Trophoblast cell (in vitro differentiated cells and primary cell): ENCODE measurements around the gene LIPC.
A peak's percentile ranks its signal among the peaks of the same experiment; 100 is the strongest.

Experiments
- DNase-seq, 2 donors: peaks; one replicate each; pipeline ENCODE4 v3.0.0-alpha.2; 2016
- H2AFZ ChIP-seq: 2 replicates; pipeline ENCODE4 v1.6.1; 2013; ENCODE audit warnings: low read length, moderate library complexity, mild to moderate bottlenecking; ENCODE audit not compliant: insufficient read depth, poor library complexity
- H2AK5ac ChIP-seq: 2 replicates; pipeline ENCODE4 v1.6.1; 2013; ENCODE audit warnings: mild to moderate bottlenecking, low read length
- H2BK120ac ChIP-seq: 2 replicates; pipeline ENCODE4 v1.6.1; 2013; ENCODE audit warnings: low read length, mild to moderate bottlenecking, moderate library complexity; ENCODE audit not compliant: insufficient read depth, poor library complexity
- H2BK12ac ChIP-seq: 2 replicates; pipeline ENCODE4 v1.6.1; 2013; ENCODE audit warnings: mild to moderate bottlenecking, low read length, moderate library complexity
- H2BK5ac ChIP-seq: 2 replicates; pipeline ENCODE4 v1.6.1; 2013; ENCODE audit warnings: low read length, low read depth, moderate library complexity, mild to moderate bottlenecking; ENCODE audit not compliant: poor library complexity
- H3K14ac ChIP-seq: 2 replicates; pipeline ENCODE4 v1.6.1; 2013; ENCODE audit warnings: mild to moderate bottlenecking, low read length
- H3K18ac ChIP-seq: 2 replicates; pipeline ENCODE4 v1.6.1; 2013; ENCODE audit warnings: mild to moderate bottlenecking, low read length
- H3K23ac ChIP-seq: 2 replicates; pipeline ENCODE4 v1.6.1; 2013; ENCODE audit warnings: low read length
- H3K27ac ChIP-seq: 2 replicates; pipeline ENCODE4 v1.5.1; 2013; ENCODE audit warnings: low read depth, mild to moderate bottlenecking, inconsistent platforms, low read length, moderate library complexity
- H3K27me3 ChIP-seq: 2 replicates; pipeline ENCODE4 v1.6.1; 2013; ENCODE audit warnings: inconsistent platforms, mild to moderate bottlenecking, low read length, moderate library complexity; ENCODE audit not compliant: insufficient read depth
- H3K36me3 ChIP-seq, 2 experiments: 1 replicate in 1 of 2; 2 replicates in 1 of 2; pipeline ENCODE4 v1.6.1; 2013; ENCODE audit warnings: low read length in 2 of 2, mild to moderate bottlenecking in 2 of 2, moderate library complexity in 1 of 2; ENCODE audit not compliant: insufficient read depth in 2 of 2, control insufficient read depth in 1 of 2
- H3K4ac ChIP-seq: 2 replicates; pipeline ENCODE4 v1.6.1; 2013; ENCODE audit warnings: low read depth, mild to moderate bottlenecking, low read length, moderate library complexity
- H3K4me1 ChIP-seq, 2 experiments: 1 replicate in 1 of 2; 2 replicates in 1 of 2; pipeline ENCODE4 v1.6.1; 2013; ENCODE audit warnings: low read length in 2 of 2, mild to moderate bottlenecking in 2 of 2, moderate library complexity in 1 of 2; ENCODE audit not compliant: insufficient read depth in 2 of 2, control insufficient read depth in 1 of 2
- H3K4me2 ChIP-seq: 2 replicates; pipeline ENCODE4 v1.6.1; 2013; ENCODE audit warnings: inconsistent platforms, mild to moderate bottlenecking, low read length, moderate library complexity
- H3K4me3 ChIP-seq: 2 replicates; pipeline ENCODE4 v1.5.1; 2013; ENCODE audit warnings: mild to moderate bottlenecking, low read depth, low read length, inconsistent platforms
- H3K79me1 ChIP-seq: one replicate; pipeline ENCODE4 v1.6.1; 2013; ENCODE audit warnings: low read length
- H3K79me2 ChIP-seq: 2 replicates; pipeline ENCODE4 v1.6.1; 2013; ENCODE audit warnings: low read length, mild to moderate bottlenecking; ENCODE audit not compliant: control insufficient read depth, insufficient read depth, poor library complexity
- H3K9ac ChIP-seq: 2 replicates; pipeline ENCODE4 v1.6.1; 2013; ENCODE audit warnings: mild to moderate bottlenecking, low read length
- H3K9me3 ChIP-seq: 2 replicates; pipeline ENCODE4 v1.6.1; 2013; ENCODE audit warnings: low read depth, mild to moderate bottlenecking, control low read depth, inconsistent platforms, low read length; ENCODE audit not compliant: insufficient read depth
- H4K12ac ChIP-seq: 2 replicates; pipeline ENCODE4 v1.6.1; 2013; ENCODE audit warnings: low read depth, mild to moderate bottlenecking, low read length, moderate library complexity
- H4K8ac ChIP-seq: 2 replicates; pipeline ENCODE4 v1.6.1; 2013; ENCODE audit warnings: low read depth, mild to moderate bottlenecking, low read length, moderate library complexity
- H4K91ac ChIP-seq: one replicate; pipeline ENCODE4 v1.6.1; 2013; ENCODE audit warnings: low read depth, mild to moderate bottlenecking, low read length, moderate library complexity
- WGBS: extraction: QIAGEN DNeasy Blood & Tissue Kit; methylation state at CpG from one replicate; pipeline ENCODE4 v1.1.7; 2013; ENCODE audit warnings: missing lambda C conversion rate; ENCODE audit not compliant: insufficient read length, insufficient coverage; ENCODE audit errors: extremely low coverage; 5-methylcytosine and 5-hydroxymethylcytosine counted together

LIPC gene

DNA sequence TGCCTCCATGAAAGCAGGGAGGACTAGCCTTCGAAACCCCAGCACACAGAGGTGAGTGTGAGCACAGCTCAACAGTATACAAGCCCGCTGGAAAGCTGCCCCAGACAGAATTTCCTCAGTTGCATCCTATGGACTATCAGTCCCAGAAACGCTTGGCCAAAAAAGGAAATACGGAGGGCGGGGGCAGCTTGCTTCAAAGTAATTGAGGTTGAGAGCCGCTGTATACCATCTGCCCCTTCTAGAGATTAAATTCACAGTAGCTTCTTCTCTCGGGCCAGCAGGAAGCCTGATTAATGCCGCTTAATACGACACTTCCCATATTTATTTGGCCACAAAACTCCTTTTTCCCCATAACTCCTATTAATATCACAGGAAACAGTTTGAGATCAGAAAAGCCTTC, 88.7 kb downstream of the LIPC start:
- no peak for DNase-seq
- WGBS = 100% methylated on average over 1 of the region's 9 CpGs
- H2BK5ac ChIP-seq = no peak overlapping the region

DNA sequence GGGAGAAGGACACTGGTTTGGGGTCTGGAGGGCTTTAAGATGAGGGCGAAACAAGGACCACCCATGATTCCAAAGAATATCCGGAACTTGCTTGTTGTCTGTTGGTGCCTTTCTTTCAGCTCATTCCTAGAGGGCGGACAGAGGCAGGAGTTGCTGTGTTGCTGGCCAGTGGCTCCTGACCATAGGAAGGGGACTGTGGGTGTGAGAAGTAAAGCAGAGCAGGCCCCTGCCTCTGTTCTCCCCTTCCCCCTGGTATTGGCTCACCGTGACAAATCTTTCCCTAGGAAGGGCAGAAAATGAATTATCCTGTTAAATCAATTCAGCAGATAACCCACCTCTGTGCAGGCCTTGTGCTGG, 89.1 kb downstream of the LIPC start:
- no peak overlapping the region for H3K4me2 ChIP-seq
- H3K36me3 ChIP-seq = no peaks in the 10 kb centered on the region
- WGBS = no CpG with 5 or more reads among the region's 4 CpGs
- no peak overlapping the region for H3K9ac ChIP-seq
- peak overlapping the region; percentile 17 for H4K12ac ChIP-seq
- peaks cover 27% of the 10 kb centered on the region for H3K79me1 ChIP-seq
- H3K27ac ChIP-seq = peak overlapping the region; percentile 51
- peak overlapping the region; percentile 45 for H4K8ac ChIP-seq
- H3K14ac ChIP-seq = peak overlapping the region; percentile 12
- peak overlapping the region; percentile 13 for H2AK5ac ChIP-seq
- peak overlapping the region; percentile 44 for H2BK5ac ChIP-seq
- DNase-seq = no peak
- peak overlapping the region; percentile 12 for H2AFZ ChIP-seq
- no peaks in the 10 kb centered on the region for H3K9me3 ChIP-seq
- H3K79me2 ChIP-seq = peaks cover 2% of the 10 kb centered on the region
- H3K4ac ChIP-seq = no peak overlapping the region
- no peak overlapping the region for H3K23ac ChIP-seq
- H2BK12ac ChIP-seq = peak overlapping the region; percentile 7
- peaks cover 19 to 23% of the 10 kb centered on the region in 2 experiments for H3K4me1 ChIP-seq
- peak overlapping the region; percentile 73 for H4K91ac ChIP-seq
- no peak overlapping the region for H3K4me3 ChIP-seq
- no peaks in the 10 kb centered on the region for H3K27me3 ChIP-seq
- H2BK120ac ChIP-seq = peak overlapping the region; percentile 37
- H3K18ac ChIP-seq = peak overlapping the region; percentile 12

More for the DNA sequence above, 88.7 kb downstream of the LIPC start:
- Histone ChIP-seq H3K23ac (no peak overlapping the region), H2AFZ (no peak overlapping the region), H3K18ac (peak overlapping the region; percentile 47), H2BK12ac (peak overlapping the region; percentile 93), H2AK5ac (peak overlapping the region; percentile 94), H3K4me2 (no peak overlapping the region), H3K27ac (no peak overlapping the region), H3K79me1 (peaks cover 27% of the 10 kb centered on the region), H3K27me3 (no peaks in the 10 kb centered on the region), H3K14ac (peak overlapping the region; percentile 47), H3K36me3 (no peaks in the 10 kb centered on the region), H4K91ac (peak overlapping the region; percentile 45), H3K9me3 (no peaks in the 10 kb centered on the region), H3K4me3 (no peak overlapping the region), H4K8ac (peak overlapping the region; percentile 35), H3K79me2 (peaks cover 2% of the 10 kb centered on the region), H2BK120ac (peak overlapping the region; percentile 81), H3K9ac (no peak overlapping the region), H4K12ac (no peak overlapping the region), H3K4ac (no peak overlapping the region), H3K4me1 (peaks cover 19 to 23% of the 10 kb centered on the region in 2 experiments)

DNA sequence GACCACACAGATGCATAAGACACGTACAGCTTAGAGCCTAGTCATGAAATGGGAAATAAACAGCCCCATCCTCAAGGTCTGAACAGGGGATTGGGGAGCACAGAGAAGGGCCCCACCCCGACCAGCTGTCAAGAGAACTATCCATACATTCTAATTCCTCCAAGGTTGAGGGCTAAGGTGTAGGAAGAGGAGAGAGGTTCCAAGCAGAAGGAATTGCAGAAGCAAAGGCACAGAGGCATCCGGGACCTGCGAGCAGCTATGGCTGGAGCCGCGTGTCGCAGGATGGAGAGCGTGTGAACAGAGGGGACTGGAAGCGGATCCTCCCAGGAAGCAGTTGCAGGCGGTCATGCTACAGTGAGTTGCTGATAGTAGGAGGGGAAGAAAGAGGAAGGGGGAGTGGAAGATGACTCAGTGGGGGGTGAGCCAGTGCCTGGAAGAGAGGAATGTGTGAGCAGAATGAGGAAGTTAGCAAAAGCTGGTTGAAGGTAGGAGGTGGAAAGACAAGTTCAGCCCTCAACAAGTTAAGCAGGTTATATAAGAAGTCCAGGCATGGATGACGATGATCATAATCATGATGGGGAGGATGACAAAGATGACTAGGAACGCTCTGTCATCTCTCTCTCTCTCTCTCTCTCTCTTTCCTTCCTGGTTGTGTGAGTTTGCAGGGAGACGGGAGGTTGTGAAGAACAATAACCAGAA, 89.7 kb downstream of the LIPC start:
- H4K8ac ChIP-seq = peak overlapping the region; percentile 7
- H3K4ac ChIP-seq = no peak overlapping the region
- no peak overlapping the region for H3K23ac ChIP-seq
- whole genome bisulfite sequencing = no CpG with 5 or more reads among the region's 13 CpGs
- no peaks in the 10 kb centered on the region for H3K36me3 ChIP-seq
- no peaks in the 10 kb centered on the region for H3K9me3 ChIP-seq
- peak overlapping the region; percentile 66 for H3K27ac ChIP-seq
- peak overlapping the region; percentile 50 for H2BK120ac ChIP-seq
- H3K4me1 ChIP-seq = peaks cover 19 to 23% of the 10 kb centered on the region in 2 experiments
- H3K18ac ChIP-seq = peak overlapping the region; percentile 12
- peak overlapping the region; percentile 13 for H2AK5ac ChIP-seq
- peak overlapping the region; percentile 7 for H2BK12ac ChIP-seq
- no peak overlapping the region for H3K4me3 ChIP-seq
- H3K27me3 ChIP-seq = no peaks in the 10 kb centered on the region
- H3K14ac ChIP-seq = peak overlapping the region; percentile 12
- H2AFZ ChIP-seq = peak overlapping the region; percentile 12
- H4K91ac ChIP-seq = peak overlapping the region; percentile 90
- H3K9ac ChIP-seq = no peak overlapping the region
- peak overlapping the region; percentile 53 for H2BK5ac ChIP-seq
- peak; percentile 90 to 95 for DNase-seq
- peak overlapping the region; percentile 17 for H4K12ac ChIP-seq
- peak overlapping the region; percentile 13 for H3K4me2 ChIP-seq
- peaks cover 2% of the 10 kb centered on the region for H3K79me2 ChIP-seq
- H3K79me1 ChIP-seq = peaks cover 27% of the 10 kb centered on the region

DNA sequence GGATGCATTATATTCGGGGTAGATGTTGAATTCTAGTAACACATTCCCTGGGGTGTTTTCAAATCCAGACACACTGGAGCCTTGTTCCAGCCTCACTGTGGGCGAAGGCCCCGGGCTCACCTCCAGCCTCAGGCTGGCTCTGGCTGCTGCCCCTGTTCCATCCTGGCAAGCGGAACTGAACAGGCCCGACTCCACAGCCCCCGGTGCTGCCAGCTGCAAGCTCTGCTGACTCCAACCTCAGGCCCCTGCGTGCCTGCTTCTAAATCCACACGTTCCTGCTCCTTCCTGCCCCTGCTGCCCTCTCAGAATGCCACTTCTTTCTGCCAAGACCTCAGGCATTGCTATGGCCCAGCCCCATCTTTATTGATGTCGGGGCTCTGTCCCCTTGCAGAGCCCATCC, 90.6 kb downstream of the LIPC start:
- H3K79me2 ChIP-seq = peaks cover 2% of the 10 kb centered on the region
- H3K18ac ChIP-seq = peak overlapping the region; percentile 84
- peaks cover 28% of the 10 kb centered on the region for H3K79me1 ChIP-seq
- H3K23ac ChIP-seq = no peak overlapping the region
- peak overlapping the region; percentile 47 for H3K14ac ChIP-seq
- no CpG with 5 or more reads among the region's 9 CpGs for WGBS
- peak overlapping the region; percentile 98 for H2BK12ac ChIP-seq
- H2AK5ac ChIP-seq = peak overlapping the region; percentile 47
- no peak overlapping the region for H3K4me3 ChIP-seq
- no peaks in the 10 kb centered on the region for H3K9me3 ChIP-seq
- H4K8ac ChIP-seq = peak overlapping the region; percentile 48
- peak overlapping the region; percentile 50 for H2BK120ac ChIP-seq
- no peak overlapping the region for H2AFZ ChIP-seq
- no peaks in the 10 kb centered on the region for H3K27me3 ChIP-seq
- peaks cover 19 to 23% of the 10 kb centered on the region in 2 experiments for H3K4me1 ChIP-seq
- H3K36me3 ChIP-seq = no peaks in the 10 kb centered on the region
- H3K4me2 ChIP-seq = no peak overlapping the region
- no peak for DNase-seq
- H2BK5ac ChIP-seq = peak overlapping the region; percentile 10
- H4K91ac ChIP-seq = peak overlapping the region; percentile 90
- no peak overlapping the region for H3K4ac ChIP-seq
- peak overlapping the region; percentile 66 for H3K27ac ChIP-seq
- H3K9ac ChIP-seq = no peak overlapping the region
- no peak overlapping the region for H4K12ac ChIP-seq
